GM12892 (cell line): ENCODE measurements around the gene SWT1.
"Not testable (repeated sequence)": the region's sequence is repeated elsewhere in the genome, so short reads cannot be mapped to it uniquely, and the experiment has no call there.

ENCODE experiments used
- DNase-seq: peaks from one replicate; pipeline ENCODE4 v3.0.0; 2011; ENCODE audit not compliant: insufficient read length
- FAIRE-seq: peaks from 2 replicates; lab custom pipeline; 2011; peaks lifted over from hg19 to GRCh38; lab: Jason Lieb, UNC
- POLR2A ChIP-seq: IDR thresholded peaks from 2 replicates; pipeline ENCODE4 v1.6.1; 2011; ENCODE audit warnings: low read depth, low read length, control low read depth
- POLR2AphosphoS5 ChIP-seq: IDR thresholded peaks from 2 replicates; pipeline ENCODE4 v1.6.1; 2011; ENCODE audit warnings: low read depth, low read length, control low read depth
- TAF1 ChIP-seq: IDR thresholded peaks from 2 replicates; pipeline ENCODE4 v1.6.1; 2011; ENCODE audit warnings: low read depth, mild to moderate bottlenecking, control low read depth, low read length, borderline replicate concordance

SWT1 gene

GRCh38 chr1:185154912-185155513, 2.0 kb upstream of the SWT1 start:
- DNase-seq (no peak), FAIRE-seq (no peak)
- no peak for TF ChIP-seq POLR2AphosphoS5
- TF ChIP-seq TAF1, result no peak
- TF ChIP-seq POLR2A, result no peak

- FAIRE-seq (peak; percentile 78), DNase-seq (no peak)
- no peak for TF ChIP-seq POLR2A
- no peak for TF ChIP-seq POLR2AphosphoS5
- no peak for TF ChIP-seq TAF1
Observed at GRCh38 chr1:185155600-185156287, 1.2 kb upstream of the SWT1 start.

GRCh38 chr1:185156288-185156853, 596 bp upstream of the SWT1 start:
- peak; percentile 2 for DNase-seq
- TF ChIP-seq TAF1 (no peak), POLR2AphosphoS5 (0 out of 2 replicates have a peak, but pooled peaks have one; percentile 5), POLR2A (no peak)
- no peak for FAIRE-seq

GRCh38 chr1:185157599-185158412, 839 bp downstream of the SWT1 start:
- TF ChIP-seq TAF1 (no peak), POLR2A (no peak), POLR2AphosphoS5 (no peak)
- no peak for DNase-seq

GRCh38 chr1:185158800-185159199, 1.8 kb downstream of the SWT1 start:
- no peak for DNase-seq

More at GRCh38 chr1:185157599-185158412, 839 bp downstream of the SWT1 start:
- FAIRE-seq, result peak; percentile 65

GRCh38 chr1:185159966-185160365, 3.0 kb downstream of the SWT1 start:
- DNase-seq (no peak), FAIRE-seq (no peak)
- TF ChIP-seq POLR2A (no peak), TAF1 (no peak), POLR2AphosphoS5 (no peak)

More at GRCh38 chr1:185158800-185159199, 1.8 kb downstream of the SWT1 start:
- no peak for FAIRE-seq
- TF ChIP-seq TAF1, result no peak
- TF ChIP-seq POLR2AphosphoS5, result no peak
- no peak for TF ChIP-seq POLR2A

- no peak for DNase-seq
- TF ChIP-seq POLR2A, result no peak
- no peak for TF ChIP-seq POLR2AphosphoS5
- no peak for TF ChIP-seq TAF1
- no peak for FAIRE-seq
Observed at GRCh38 chr1:185162491-185162890, 5.5 kb downstream of the SWT1 start.

- no peak for TF ChIP-seq TAF1
- no peak for TF ChIP-seq POLR2AphosphoS5
- no peak for TF ChIP-seq POLR2A
- DNase-seq (no peak), FAIRE-seq (no peak)
Observed at GRCh38 chr1:185166106-185166505, 9.1 kb downstream of the SWT1 start.

- FAIRE-seq (peak; percentile 14), DNase-seq (peak; percentile 19)
- no peak for TF ChIP-seq POLR2AphosphoS5
- no peak for TF ChIP-seq TAF1
- TF ChIP-seq POLR2A, result no peak
Observed at GRCh38 chr1:185170291-185170848, 13.4 kb downstream of the SWT1 start.

GRCh38 chr1:185193756-185194155, 36.8 kb downstream of the SWT1 start:
- no peak for DNase-seq
- TF ChIP-seq TAF1, result no peak
- no peak for TF ChIP-seq POLR2A
- no peak for TF ChIP-seq POLR2AphosphoS5
- FAIRE-seq, result no peak

- not testable (repeated sequence) for DNase-seq, FAIRE-seq
Observed at GRCh38 chr1:185198712-185199111, 41.7 kb downstream of the SWT1 start.

- TF ChIP-seq POLR2A (no peak), POLR2AphosphoS5 (no peak), TAF1 (no peak)
- no peak for DNase-seq
- FAIRE-seq, result no peak
Observed at GRCh38 chr1:185200889-185201288, 43.9 kb downstream of the SWT1 start.
